NCI-H345 (cell line): ENCODE measurements around the gene SAT1.
A peak's percentile ranks its signal among the peaks of the same experiment; 100 is the strongest.

Source experiments
- DNase-seq: peaks from one replicate; lab custom pipeline; 2025; lab: John Stamatoyannopoulos, UW

Gene SAT1

DNA sequence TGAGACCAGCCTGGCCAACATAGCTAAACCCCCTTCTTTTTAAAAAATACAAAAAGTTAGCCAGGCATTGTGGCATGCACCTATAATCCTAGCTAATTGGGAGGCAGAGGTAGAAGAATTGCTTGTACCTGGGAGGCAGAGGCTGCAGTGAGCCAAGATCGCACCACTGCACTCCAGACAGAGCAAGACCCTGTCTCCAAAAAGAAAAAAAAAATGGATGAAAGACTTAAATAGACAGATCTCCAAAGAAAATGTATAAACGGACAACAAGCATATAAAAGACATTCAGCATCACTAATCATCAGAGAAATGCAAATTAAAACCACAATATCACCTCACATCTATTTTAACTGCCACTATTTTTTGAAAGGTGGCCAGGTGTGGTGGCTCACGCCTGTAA, 6.6 kb upstream of the SAT1 start:
- DNase-seq: no peak

DNA sequence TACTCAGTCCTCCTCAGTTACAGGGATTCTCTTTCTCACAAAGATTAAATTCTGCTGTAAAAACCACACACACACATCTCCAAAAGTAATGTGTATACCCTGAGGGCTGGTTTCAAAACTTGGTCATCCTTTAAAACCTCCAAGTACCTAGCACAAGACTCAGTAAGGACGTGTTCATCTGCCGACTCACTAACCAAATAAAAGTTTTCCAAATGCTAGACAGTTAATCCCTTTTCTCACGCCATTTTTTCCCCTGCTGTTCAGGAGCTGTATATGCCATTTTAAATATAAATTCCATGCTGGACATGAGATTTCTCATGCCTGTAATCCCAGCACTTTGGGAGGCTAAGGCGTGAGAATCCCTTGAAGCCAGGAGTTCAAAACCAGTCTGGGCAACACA, 3.9 kb upstream of the SAT1 start:
- no peak for DNase-seq

DNA sequence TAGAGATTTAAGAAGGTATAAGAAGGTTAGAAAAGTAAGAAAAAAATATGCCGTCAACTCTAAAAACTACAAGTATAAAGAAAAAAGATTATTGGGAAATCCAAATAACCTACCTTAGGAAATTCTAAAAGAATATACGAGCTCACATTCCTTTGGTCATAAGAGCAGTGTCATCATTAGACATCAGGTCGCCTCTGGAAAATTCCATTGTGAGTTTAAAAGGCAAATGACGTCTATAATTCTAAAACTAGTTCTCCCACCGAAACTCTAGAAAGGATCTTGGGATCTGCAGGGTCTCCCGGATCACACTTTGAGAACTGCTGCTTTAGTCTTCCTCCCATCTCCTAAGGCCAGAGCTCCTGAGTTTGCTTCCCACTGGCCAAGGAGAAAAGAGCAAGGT, 518 bp upstream of the SAT1 start:
- no peak for DNase-seq

DNA sequence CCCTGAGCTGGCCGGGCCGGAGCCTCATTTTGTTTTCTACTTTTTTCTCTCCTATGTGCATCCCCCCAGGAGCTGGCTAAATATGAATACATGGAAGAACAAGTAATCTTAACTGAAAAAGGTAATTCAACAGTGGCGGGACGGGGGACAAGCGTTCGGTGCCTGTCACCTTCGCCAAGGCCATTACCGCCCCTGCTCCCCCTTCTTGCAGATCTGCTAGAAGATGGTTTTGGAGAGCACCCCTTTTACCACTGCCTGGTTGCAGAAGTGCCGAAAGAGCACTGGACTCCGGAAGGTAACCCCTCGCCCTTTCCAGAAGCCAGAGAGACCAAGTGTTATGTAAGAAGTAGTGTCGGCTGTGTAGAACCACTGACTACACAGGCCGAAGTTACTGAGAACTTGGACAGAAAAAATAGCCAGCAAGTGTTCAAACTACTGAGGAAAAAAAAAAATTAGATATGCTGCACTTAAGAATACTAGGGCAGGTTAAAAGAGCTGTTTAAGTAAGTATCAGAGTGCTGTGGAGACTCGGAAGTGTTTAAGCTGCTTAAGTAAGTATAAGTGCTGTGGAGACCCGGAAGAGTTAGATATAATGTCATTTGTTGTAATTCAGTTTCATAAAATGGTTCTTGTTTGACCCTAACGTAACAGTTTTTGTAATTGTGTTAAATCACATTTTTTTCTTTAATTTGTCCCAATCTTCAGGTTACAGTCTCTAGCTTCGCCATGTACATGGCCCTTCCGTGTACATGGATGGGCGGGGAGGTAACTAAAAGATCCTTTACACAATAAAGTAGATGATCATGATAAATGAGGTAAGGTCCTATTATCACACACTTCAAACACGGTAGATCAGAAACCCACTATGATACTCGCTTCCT, 856 bp downstream of the SAT1 start:
- no peak for DNase-seq

DNA sequence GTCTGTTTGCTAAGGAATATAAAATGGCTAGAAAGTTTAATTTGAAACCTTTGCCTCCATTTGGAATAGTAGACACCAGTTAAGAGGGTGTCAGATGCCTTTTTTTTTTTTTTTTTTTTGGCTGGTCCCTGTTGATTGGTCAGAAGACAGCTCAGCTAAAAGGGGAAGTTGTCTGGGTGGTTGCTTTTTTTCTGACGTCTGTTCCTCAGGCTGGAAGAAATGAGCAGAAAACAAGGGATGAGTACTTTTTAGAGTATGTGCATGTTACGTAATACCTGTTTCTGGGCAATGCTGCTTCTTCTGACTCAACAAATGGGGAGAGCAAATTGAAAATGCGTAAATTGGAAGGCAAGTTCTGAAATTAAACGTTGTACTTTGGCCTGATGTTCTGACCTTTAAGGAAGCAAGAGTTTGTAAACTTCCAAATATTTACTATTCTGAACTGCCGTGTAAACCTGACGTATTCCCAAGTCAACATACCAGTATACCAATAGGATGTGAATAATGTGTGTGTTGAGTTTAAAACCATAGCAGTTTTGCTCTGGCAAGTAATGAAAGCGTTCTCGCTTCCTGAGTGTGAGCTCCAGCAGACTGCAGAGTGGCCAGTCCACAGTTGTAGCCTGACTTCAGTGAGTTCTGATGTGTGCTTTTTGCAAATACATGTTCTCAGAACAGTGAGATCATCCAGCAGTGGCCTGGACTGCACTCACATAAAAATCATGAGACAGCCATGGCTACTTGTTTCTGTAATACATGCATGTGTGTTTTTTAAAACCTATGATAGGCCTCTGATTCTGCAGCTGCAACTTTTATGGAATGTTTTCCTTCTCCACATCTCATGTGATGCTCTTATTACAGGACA, 1.7 kb downstream of the SAT1 start:
- DNase-seq: no peak

DNA sequence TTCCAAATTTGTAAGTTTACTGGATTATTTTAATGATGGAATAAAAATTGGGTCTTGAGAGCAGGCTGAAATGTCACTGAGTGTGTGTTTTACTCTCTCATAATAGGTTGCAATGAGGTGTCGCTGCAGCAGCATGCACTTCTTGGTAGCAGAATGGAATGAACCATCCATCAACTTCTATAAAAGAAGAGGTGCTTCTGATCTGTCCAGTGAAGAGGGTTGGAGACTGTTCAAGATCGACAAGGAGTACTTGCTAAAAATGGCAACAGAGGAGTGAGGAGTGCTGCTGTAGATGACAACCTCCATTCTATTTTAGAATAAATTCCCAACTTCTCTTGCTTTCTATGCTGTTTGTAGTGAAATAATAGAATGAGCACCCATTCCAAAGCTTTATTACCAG, 2.6 kb downstream of the SAT1 start:
- DNase-seq: no peak

DNA sequence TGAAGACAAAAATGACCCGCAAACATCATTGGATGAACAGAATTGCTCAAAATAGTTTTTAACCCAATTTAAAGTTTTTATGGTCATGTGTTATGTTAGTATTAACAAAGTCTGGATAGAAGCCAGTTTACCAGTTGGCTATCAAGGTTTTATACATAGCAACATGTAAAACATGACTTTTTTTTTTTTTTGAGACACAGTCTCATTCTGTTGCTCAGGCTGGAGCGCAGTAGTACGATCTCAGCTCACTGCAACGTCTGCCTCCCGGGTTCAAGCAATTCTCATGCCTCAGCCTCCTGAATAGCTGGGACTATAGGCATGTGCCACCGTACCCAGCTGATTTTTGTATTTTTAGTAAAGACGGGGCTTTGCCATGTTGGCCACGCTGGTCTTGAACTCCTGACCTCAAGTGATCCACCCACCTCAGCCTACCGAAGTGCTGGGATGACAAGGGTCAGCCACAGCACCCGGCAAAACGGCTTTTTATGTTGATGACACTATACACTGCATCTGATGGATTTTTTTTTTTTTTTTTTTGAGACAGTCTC, 3.4 kb downstream of the SAT1 start:
- no peak for DNase-seq

DNA sequence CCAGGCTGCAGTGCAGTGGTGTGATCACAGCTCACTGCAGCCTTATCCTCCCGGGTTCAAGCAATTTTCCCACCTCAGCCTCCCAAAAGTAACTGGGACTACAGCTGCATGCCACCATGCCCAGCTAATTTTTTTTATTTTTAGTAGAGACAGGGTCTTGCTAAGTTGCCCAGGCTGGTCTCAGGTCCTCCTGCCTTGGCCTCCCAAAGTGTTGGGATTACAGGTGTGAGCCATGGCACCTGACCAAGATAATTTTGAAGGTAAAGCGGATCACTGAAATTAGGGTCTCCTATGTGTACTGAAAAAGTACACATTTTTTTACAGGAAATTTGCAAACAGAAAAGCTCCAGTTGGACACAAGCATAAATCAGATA, 4.8 kb downstream of the SAT1 start:
- DNase-seq: no peak

DNA sequence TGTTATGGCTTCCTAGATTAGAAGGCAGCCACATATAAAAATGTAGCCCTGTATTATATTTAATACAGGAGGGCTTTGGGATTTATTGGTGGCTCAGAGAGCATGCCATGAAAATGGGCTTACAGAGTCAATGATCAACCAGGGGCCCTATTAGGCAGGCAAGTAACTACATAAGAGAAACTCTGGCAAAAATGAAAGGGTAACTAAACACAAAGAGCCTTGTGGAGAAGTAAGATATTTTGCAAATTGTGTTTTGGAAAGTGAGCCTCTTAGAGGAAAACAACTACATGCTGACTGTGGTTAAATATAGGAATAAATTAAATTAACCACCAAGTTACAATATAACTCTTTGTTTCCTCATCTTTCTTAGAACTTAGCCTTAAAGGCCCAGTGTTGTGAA, 5.5 kb downstream of the SAT1 start:
- no peak for DNase-seq

DNA sequence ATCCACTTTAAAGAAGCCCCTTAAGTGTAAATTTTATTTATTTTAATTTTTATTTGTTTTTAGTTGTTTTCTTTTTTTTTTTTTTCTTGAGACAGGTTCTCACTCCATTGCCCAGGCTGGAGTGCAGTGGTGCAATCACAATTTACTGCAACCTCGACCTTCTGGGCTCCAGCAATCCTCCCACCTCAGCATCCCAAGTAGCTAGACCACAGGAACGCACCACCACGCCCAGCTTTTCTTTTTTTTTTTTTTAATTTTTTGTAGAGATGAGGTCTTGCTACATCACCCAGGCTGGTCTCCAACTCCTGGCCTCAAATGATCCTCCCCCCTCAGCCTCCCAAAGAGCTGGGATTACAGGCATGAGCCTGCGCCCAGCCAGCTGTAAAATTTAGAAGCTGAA, 6.0 kb downstream of the SAT1 start:
- no peak for DNase-seq

DNA sequence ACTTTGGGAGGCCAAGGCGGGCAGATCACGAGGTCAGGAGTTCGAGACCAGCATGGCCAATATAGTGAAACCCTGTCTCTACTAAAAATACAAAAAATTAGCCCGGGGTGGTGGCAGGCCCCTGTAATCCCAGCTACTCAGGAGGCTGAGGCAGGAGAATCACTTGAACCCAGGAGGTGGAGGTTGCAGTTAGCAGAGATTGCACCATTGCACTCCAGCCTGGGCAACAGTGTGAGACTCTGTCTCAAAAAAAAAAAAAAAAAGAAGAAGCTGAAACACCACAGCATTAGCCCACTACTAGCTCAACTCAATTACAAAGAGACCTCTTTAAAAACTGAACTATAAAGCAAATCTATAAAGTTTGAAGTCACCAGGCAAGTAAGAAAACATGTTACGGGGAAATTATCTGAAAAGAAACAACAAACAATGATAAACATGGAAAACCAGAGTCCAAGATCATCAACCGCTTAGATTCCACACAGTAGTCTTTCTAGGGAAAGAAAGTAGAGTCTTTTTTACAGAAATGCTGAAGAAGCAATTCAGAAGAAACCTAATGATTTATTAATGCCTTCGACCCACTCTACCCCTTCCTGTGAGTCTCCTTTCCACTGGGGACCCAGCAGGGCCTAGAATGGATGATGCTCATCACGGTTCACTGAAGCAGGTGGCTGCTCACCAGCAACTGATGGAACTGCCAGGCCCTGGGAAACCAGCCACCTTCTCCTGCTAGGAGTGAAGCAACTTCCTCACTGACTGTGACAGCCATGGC, 6.6 kb downstream of the SAT1 start:
- no peak for DNase-seq

DNA sequence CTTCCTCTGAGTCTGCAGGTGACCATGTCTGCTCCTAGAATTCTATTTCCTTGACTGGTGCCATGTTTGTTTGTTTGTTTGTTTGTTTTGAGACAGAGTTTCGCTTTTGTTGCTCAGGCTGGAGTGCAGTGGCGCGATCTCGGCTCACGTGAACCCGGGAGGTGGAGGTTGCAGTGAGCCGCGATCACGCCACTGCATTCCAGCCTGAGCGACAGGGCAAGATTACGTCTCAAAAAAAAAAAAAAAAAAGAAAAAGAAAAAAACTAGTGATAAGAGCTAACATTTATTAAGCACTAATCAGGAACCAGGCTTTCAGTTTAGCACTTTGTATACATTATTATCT, 7.2 kb downstream of the SAT1 start:
- no peak for DNase-seq

DNA sequence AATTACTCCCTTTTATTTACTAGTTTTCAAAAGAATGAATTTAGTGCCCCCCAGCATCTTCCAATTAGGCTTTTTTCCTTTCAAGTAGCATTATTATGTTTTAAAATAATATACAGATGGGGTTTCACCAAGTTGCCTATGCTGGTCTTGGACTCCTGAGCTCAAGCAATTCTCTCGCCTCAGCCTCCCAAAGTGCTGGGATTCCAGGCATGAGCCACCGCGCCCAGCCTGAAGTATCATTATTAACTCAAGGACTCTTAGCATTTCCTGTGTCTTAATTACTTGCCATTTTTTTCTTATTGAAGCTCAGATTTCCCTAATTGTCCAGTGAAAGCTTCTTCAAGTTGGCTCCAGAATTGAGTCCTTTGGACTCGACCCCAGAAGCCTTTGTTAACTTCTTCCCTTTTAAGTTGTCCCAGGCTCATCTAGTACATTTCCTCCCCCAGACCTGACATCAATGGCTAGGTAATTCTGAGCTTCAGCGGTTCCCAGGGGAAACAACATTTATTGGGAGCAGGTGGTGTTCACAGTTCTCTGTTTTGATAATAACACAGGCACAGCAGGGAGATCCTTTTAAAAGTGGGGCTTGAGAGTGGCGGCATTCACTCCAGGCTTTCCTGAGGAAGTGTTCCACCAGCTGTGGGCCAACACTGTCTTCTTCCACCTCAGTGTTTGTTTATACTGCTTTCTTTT, 10.0 kb downstream of the SAT1 start:
- peak; percentile 86 for DNase-seq

DNA sequence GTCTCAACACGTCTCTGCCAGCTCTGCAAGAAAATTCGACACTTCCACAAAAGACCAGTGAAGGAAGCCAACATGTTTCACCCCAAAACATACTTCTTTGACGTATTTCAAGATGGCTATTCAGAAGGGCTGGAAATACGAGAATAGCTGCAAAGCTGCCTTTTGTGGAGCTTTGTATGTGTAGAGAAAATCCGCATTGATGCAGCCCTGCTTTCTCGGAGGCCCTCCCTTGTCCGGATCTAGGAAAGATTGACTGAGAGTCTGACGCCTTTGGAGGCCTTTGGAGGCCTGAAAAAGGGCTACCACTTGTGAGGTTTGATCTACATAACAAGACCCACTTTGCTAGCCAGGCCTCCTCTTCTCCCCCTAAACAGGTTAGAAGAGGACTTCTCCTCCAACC, 12.2 kb downstream of the SAT1 start:
- DNase-seq: no peak

DNA sequence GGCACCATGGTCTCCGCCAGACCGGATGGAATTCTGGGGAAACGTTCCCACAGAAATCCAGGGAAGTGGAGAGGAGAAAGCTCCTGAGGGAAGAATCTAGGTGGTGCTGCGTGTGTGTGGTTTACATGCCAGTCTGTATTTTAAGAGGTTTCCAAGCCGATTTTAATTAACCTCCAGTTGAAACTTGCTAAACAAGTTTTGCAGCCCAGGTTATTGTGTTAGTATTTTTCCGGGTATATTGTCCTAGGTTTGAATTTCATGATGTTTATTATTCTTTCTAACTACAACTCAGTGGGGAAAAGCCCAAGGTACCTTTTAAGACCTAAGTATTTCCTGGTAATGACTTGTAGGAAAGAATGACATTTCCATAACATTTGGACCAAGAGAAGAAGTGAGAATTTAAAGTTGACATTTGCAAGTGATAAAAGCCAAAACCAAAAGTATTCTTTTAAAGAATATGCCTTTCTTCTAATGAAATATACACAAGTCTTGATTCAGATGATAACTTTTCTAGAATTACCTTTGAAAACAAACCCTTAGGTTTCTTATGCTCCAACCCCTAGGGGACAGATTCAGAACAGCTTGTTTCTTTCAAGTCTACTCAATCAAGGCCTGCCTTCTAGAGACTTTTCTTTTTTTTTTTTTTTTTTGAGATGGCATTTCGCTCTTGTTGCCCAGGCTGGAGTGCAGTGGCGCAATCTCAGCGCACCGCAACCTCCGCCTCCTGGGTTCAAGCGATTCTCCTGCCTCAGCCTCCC, 14.6 kb downstream of the SAT1 start:
- DNase-seq: peak; percentile 11

DNA sequence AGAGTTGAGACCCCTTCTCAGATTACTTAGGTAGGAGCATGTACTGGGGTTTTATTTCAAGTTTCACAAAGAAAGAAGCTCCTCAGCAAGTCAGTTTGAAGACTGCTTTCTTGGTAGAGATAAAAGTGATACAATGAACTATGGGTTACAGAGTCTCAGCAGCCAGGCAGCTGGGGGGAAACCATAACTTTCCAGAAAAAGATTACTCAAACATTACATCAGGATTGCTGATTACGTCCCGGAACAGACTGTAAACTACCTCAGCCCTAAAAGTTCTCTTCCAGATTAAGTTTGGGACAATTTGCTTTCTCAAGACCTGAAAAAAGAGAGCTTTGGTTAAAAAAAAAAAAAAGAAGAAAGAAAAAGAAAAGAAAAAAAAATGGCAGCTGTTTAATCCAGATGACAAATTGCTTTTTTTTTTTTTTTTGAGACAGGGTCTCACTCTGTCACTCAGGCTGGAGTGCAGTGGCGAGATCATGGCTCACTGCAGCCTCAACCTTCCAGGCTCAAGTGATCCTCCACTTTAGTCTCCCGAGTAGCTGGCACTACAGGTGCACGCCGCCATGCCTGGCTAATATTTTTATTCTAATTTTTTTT, 16.6 kb downstream of the SAT1 start:
- no peak for DNase-seq

DNA sequence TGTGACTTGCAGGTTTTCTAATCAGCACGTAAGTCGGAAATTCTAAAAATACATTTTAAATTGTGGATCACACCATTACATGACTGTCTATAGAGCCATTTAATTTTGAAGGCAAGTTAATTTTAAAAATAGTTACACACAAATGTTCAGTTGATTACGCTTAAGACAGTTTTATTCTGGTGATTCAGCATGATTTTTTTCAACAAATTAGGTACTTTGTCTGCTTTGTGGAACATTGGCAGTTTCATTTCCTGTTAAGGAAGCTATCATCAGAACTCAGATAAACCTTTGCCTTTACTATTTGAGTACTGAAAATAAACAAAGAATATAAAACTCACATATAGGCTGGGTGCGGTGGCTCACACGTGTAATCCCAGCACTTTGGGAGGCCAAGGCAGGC, 19.5 kb downstream of the SAT1 start:
- no peak for DNase-seq

DNA sequence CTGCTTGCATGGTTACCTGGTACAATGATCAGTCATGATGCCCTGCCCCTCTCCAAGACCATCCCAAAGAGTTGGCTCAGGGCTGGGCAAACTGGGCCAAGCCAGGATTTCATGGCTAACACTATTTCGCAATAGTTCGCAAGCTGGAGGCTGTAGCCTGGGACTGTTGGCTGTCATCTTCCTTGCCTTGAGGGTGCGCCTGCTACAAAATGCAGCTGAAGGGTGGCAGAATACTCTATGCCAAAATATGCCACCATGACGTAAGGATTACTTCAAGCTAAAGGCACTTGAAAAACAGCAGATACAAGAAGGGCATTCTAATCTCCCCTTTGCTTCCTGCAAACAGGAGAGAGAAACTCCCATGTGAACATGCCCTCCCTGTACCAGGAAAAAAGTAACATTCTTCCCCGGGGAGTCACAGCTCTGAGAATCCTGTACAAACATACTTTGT, 21.0 kb downstream of the SAT1 start:
- no peak for DNase-seq

DNA sequence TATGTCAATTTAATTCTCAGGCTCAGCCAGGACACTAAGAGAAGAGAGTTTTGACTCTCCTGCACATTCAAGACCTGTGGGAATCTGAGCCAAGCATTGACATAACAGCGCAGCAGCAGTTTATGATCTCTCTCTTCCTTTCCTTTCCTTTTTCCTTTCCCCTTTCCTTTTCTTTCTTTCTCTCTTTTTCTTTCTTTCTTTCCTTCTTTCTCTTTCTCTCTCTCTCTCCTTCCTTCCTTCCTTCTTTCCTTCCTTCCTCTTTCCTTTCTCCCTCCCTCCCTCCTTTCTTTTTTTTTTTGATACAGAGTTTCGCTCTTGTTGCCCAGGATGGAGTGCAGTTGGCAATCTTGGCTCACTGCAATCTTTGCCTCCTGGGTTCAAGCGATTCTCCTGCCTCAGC, 21.6 kb downstream of the SAT1 start:
- no peak for DNase-seq

DNA sequence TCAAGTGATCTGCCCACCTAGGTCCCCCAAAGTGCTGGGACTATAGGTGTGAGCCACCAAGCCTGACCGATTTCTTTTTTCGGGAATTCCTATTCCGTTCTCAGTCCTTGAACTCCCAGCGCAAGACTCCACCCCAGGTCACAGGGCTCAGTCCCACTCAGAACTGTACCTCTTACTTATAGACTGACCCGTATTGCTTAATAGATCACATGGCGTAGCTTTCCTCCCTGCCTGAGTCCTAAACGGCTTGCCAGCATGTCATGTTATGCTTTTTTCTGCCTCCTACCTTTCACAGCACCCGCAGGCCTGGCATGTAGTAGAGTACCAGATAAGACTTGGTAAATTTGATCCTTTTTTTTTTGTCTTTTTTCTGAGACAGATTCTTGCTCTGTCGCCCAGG, 22.4 kb downstream of the SAT1 start:
- DNase-seq: no peak

DNA sequence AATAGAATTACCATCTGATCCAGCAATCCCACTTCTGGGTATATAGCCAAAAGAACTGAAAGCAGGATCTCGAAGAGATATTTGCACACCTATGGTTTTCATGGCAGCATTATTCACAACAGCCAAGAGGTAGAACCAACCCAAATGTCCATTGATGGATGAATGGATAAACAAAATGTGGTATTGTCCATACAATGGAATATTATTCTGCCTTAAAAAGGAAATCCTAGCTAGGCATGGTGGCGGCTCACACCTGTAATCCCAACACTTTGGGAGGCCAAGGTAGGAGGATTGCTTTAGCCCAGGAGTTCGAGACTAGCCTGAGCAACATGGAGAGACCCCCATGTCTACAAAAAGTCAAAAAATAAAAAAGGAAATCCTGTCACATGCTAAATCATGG, 27.3 kb downstream of the SAT1 start:
- DNase-seq: no peak
